PC-9 (cell line): Measurements from ENCODE around the gene CACHD1. TPM values are rescaled to one million over a fixed set of nuclear protein-coding genes. Genes with fewer than 3 reads are reported as not detected.

Source experiments
- BruUV-seq: library from RNA; stranded (reverse); fragments of 400-500 nt; replicated peaks from 2 replicates; lab custom pipeline; 2021; lab: Mats Ljungman, UMichigan
- CTCF ChIA-PET: fragments of 300-600 bp; sonication (Branson Sonifier 250); formaldehyde crosslinking; loops from one replicate; lab custom pipeline; 2022; ENCODE audit warnings: antibody characterized with exemption; lab: Charles Lee
- POLR2A ChIA-PET: fragments of 300-600 bp; sonication (Branson Sonifier 250); formaldehyde crosslinking; loops from one replicate; lab custom pipeline; 2022; ENCODE audit warnings: antibody characterized with exemption; ENCODE audit not compliant: unreplicated experiment; lab: Charles Lee
- DNase-seq, 2 experiments: peaks; one replicate each; pipeline versions ENCODE4 v3.0.0 to v3.0.0-alpha.2; 2015 to 2022; ENCODE audit warnings: mixed read lengths in 1 of 2
- H2AFZ ChIP-seq: fragments of 200-600 bp; sonication (generic); 2 replicates; pipeline ENCODE4 v1.8.1; 2017; ENCODE audit warnings: antibody characterized with exemption
- H3F3A ChIP-seq: fragments of 200-600 bp; sonication (generic); 2 replicates; pipeline ENCODE4 v1.8.1; 2017; ENCODE audit warnings: antibody characterized with exemption, mild to moderate bottlenecking, low read depth; ENCODE audit not compliant: insufficient read depth
- H3K27ac ChIP-seq: fragments of 200-600 bp; sonication (generic); 2 replicates; pipeline ENCODE4 v1.6.1; 2016; ENCODE audit warnings: mixed run types
- H3K27me3 ChIP-seq: fragments of 200-600 bp; sonication (generic); 2 replicates; pipeline ENCODE4 v1.6.1; 2016; ENCODE audit warnings: low read depth, mixed run types; ENCODE audit not compliant: insufficient read depth
- H3K36me3 ChIP-seq: fragments of 200-600 bp; sonication (generic); 2 replicates; pipeline ENCODE4 v1.6.1; 2016; ENCODE audit warnings: low read depth, mixed run types
- H3K4me1 ChIP-seq: fragments of 200-600 bp; sonication (generic); replicated peaks from 2 replicates; pipeline ENCODE4 v1.6.1; 2016; ENCODE audit warnings: mixed run types; ENCODE audit not compliant: insufficient read depth
- H3K4me2 ChIP-seq: fragments of 200-600 bp; sonication (generic); 2 replicates; pipeline ENCODE4 v1.6.1; 2017; ENCODE audit warnings: mixed run types
- H3K4me3 ChIP-seq: fragments of 200-600 bp; sonication (generic); 2 replicates; pipeline ENCODE4 v1.6.1; 2016; ENCODE audit warnings: mixed run types
- H3K79me2 ChIP-seq: fragments of 200-600 bp; sonication (generic); 2 replicates; pipeline ENCODE4 v1.6.1; 2017; ENCODE audit warnings: low read depth, mixed run types
- H3K9me2 ChIP-seq: fragments of 200-600 bp; sonication (generic); 2 replicates; pipeline ENCODE4 v1.8.1; 2017; ENCODE audit warnings: mild to moderate bottlenecking; ENCODE audit not compliant: insufficient read depth
- H3K9me3 ChIP-seq: fragments of 200-600 bp; sonication (generic); 2 replicates; pipeline ENCODE4 v1.8.1; 2016; ENCODE audit warnings: low read depth; ENCODE audit not compliant: insufficient read depth
- H4K20me1 ChIP-seq: fragments of 200-600 bp; sonication (generic); 2 replicates; pipeline ENCODE4 v1.8.1; 2017; ENCODE audit not compliant: insufficient read depth
- EZH2 ChIP-seq: fragments of 200-600 bp; sonication (generic); IDR thresholded peaks from 2 replicates; pipeline ENCODE4 v1.8.0; 2017; ENCODE audit warnings: antibody characterized with exemption, low read depth
- intact Hi-C: fragments of 100-400 bp; cut with micrococcal nuclease; formaldehyde crosslinking; loops from one replicate; pipeline ENCODE4 v1.10.0; 2022; ENCODE audit not compliant: unreplicated experiment
- total RNA-seq: library from RNA; stranded (reverse); gene quantifications from 2 replicates; pipeline ENCODE4 v1.2.3, GENCODE V29; 2021
- TF ChIP-seq, protein P1 (sequence below): fragments of 200-600 bp; sonication (generic); conservative IDR thresholded peaks from 2 replicates; pipeline ENCODE4 v1.6.1; 2017; ENCODE audit warnings: mixed run types, antibody characterized with exemption, mild to moderate bottlenecking, moderate library complexity

The CACHD1 gene
- total RNA-seq, 1 experiment from 2014 or later, result 3.1 TPM

DNA sequence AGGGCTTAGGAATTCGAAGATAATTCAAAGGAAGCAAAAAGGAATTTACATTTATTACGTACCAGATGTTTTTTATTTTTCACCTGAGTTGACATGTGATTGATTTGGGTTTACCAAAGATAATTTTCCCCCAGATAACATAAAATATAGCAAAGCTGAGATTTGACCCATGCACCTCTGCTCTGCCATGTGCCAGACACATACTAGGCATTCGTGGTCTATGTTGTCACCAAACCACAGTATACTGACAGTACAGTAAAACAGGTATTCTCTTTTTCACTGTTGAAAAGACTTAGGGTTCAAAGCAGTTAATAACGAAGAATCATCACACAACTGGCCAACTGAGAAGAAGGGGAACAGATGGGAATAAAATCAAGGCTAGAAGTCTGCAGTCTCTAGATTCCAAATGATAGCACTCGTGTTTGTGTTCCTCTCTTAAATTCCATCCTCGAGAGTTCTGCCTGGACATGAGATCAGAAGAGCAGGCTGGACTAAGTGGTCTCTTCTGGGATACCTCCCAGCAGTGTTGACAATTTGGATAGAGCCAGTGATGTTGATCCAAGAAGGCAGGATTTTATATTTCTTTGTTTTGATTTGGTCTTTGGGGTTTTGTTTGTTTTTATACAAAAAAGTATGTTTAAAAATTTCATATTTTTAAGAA, 189.7 kb downstream of the CACHD1 start:
- Histone ChIP-seq H3K4me1 (no peaks in the 10 kb centered on the region), H3K4me3 (no peak overlapping the region), H2AFZ (no peak overlapping the region), H3K9me3 (no peaks in the 10 kb centered on the region), H3F3A (no peaks in the 10 kb centered on the region), H4K20me1 (no peaks in the 10 kb centered on the region), H3K27me3 (no peaks in the 10 kb centered on the region), H3K4me2 (no peak overlapping the region), H3K27ac (no peak overlapping the region), H3K79me2 (no peaks in the 10 kb centered on the region), H3K9me2 (no peaks in the 10 kb centered on the region), H3K36me3 (no peaks in the 10 kb centered on the region)
- ChIA-PET CTCF (no interaction called here), POLR2A (no interaction called here)
- TF ChIP-seq EZH2, result no peak
- TF ChIP-seq, protein P1, sequence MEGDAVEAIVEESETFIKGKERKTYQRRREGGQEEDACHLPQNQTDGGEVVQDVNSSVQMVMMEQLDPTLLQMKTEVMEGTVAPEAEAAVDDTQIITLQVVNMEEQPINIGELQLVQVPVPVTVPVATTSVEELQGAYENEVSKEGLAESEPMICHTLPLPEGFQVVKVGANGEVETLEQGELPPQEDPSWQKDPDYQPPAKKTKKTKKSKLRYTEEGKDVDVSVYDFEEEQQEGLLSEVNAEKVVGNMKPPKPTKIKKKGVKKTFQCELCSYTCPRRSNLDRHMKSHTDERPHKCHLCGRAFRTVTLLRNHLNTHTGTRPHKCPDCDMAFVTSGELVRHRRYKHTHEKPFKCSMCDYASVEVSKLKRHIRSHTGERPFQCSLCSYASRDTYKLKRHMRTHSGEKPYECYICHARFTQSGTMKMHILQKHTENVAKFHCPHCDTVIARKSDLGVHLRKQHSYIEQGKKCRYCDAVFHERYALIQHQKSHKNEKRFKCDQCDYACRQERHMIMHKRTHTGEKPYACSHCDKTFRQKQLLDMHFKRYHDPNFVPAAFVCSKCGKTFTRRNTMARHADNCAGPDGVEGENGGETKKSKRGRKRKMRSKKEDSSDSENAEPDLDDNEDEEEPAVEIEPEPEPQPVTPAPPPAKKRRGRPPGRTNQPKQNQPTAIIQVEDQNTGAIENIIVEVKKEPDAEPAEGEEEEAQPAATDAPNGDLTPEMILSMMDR, result no peak
- no peak for DNase-seq
- no TSS peak for BruUV-seq
- intact Hi-C loops, result no loop called here

DNA sequence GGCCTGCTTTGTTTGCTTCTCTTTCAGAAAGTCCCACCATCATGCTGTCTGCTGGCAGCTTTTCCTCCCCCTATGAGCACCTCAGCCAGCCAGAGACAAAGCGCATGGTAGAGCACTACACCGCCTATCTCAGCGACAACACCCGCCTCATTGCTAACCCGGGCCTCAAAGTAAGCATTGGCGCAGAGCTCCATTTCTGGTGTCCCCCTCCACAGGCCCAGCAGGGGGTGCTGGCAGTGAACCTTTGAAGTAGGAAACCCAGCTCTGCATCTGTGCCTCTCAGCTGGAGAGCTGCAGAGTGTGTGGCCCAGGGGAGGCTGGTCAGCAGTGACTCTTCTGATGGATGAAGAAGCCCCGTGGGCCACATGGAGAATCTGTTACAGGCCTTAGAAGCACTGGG, 193.7 kb downstream of the CACHD1 start:
- TF ChIP-seq, protein P1, result no peak
- no peak for TF ChIP-seq EZH2
- H3K4me2 ChIP-seq, result no peak overlapping the region
- H3K36me3 ChIP-seq, result no peaks in the 10 kb centered on the region
- H3F3A ChIP-seq, result no peaks in the 10 kb centered on the region
- no peaks in the 10 kb centered on the region for H3K9me3 ChIP-seq
- no TSS peak for BruUV-seq
- no peak for DNase-seq
- no peak overlapping the region for H3K27ac ChIP-seq
- no peak overlapping the region for H3K4me3 ChIP-seq
- H4K20me1 ChIP-seq, result no peaks in the 10 kb centered on the region
- CTCF ChIA-PET, result no interaction called here
- intact Hi-C loops, result no loop called here
- no peaks in the 10 kb centered on the region for H3K4me1 ChIP-seq
- H2AFZ ChIP-seq, result no peak overlapping the region
- H3K9me2 ChIP-seq, result no peaks in the 10 kb centered on the region
- no peaks in the 10 kb centered on the region for H3K79me2 ChIP-seq
- H3K27me3 ChIP-seq, result no peaks in the 10 kb centered on the region
- POLR2A ChIA-PET, result no interaction called here

DNA sequence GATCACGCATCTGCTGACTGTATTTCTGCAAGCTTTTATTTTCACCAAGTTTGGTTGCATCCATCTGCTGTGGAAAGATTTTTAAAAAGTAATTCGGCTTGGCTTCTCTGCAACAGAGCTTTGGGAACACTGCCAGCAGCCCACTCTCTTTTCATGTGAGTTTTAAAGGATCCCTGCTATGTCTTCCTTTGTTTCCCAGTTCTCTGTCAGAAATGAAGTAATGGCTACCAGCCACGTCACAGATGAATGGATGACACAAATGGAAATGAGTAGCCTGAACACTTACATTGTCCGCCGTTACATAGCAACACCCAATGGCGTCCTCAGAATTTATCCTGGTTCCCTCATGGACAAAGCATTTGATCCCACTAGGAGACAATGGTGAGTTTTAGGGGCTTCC, 194.4 kb downstream of the CACHD1 start:
- no peaks in the 10 kb centered on the region for H3F3A ChIP-seq
- no peak overlapping the region for H3K27ac ChIP-seq
- H3K4me2 ChIP-seq, result no peak overlapping the region
- POLR2A ChIA-PET, result no interaction called here
- no peak overlapping the region for H3K4me3 ChIP-seq
- no peaks in the 10 kb centered on the region for H3K9me3 ChIP-seq
- no peak for TF ChIP-seq EZH2
- TF ChIP-seq, protein P1, result no peak
- BruUV-seq, result no TSS peak
- intact Hi-C loops, result no loop called here
- no peaks in the 10 kb centered on the region for H3K36me3 ChIP-seq
- no peaks in the 10 kb centered on the region for H4K20me1 ChIP-seq
- no peaks in the 10 kb centered on the region for H3K79me2 ChIP-seq
- DNase-seq, result no peak
- H2AFZ ChIP-seq, result no peak overlapping the region
- no peaks in the 10 kb centered on the region for H3K9me2 ChIP-seq
- no peaks in the 10 kb centered on the region for H3K4me1 ChIP-seq
- CTCF ChIA-PET, result no interaction called here
- H3K27me3 ChIP-seq, result no peaks in the 10 kb centered on the region
